ENCODE results near the gene GPR150.
A peak's percentile ranks its signal among the peaks of the same experiment; 100 is the strongest.

The GPR150 gene

DNA sequence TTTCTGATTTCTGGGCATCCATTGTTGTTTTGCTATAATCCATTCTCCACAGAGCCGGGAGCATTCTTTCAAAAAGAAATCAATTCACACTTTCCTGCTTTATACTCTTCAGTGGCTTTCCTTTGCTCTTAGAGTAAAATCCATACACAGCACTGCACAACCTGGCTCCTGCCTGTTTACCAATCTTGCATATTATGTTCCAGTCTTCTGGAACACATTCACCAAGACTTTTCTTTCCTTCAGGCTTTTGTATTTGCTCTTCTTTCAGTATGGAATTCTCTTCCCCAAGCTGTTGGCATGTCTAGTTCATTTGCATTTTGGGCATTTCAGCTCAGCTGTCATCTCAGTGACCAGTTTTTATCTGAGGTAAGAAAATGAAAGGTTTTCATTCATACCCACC is 33.0 kb downstream of the GPR150 start:
- DNase-seq (ENCODE audit: low spot score): no peak

DNA sequence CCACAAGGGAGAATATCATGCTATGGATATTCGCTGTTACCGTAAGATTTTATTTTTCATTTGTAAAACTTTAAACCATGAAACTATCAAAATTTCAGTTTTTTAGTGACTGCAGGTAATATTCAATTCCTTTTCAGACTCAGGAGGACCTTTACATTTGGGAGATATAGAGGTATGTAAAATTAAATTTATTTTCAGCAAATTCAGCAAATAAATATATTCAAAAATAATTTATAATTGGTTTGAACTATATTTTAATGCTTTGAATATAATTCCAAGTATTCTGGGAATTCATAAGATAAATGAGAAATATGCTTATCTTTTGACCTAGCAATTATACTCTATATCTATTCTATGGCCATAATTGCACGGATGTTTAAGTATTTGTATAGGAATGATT is 34.3 kb downstream of the GPR150 start:
- no peak for DNase-seq (ENCODE audit: low spot score)

DNA sequence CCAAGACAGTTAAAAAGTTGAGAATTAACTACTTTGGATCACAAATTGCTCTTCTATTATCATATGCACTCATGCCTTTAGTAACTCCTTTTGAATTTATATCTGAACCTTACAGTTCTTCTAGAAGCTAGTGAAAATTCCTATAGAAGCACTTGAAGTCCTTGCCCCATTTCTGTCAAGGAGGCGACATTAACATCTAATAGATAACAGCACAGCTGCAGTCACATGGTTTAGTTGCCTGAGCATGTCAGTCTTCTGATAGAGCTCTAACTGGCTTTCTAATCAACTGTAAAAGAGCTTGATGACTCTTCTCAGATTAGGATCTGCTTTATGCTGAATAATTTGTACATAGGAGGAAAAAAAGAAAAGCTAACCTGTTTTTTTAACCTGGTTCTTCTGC is 35.7 kb downstream of the GPR150 start:
- DNase-seq (ENCODE audit: low spot score): no peak

DNA sequence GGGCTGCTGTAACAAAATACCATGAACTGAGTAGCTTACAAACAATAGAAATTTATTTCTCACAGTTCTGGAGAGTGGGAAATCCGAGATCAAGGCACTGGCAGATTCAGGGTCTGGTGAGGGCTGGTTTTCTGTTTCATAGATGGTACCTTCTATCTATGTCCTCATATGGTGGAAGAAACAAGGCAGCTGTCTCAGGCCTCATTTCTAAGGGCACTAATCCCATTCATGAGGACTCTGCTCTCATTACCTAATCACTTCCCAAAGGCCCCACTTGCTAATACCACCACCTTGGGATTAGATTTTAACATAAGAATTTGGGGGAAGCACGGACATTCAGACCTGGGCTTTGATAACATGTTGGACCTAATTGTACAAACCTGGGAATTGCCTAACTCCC is 40.2 kb downstream of the GPR150 start:
- DNase-seq (ENCODE audit: low spot score): no peak

DNA sequence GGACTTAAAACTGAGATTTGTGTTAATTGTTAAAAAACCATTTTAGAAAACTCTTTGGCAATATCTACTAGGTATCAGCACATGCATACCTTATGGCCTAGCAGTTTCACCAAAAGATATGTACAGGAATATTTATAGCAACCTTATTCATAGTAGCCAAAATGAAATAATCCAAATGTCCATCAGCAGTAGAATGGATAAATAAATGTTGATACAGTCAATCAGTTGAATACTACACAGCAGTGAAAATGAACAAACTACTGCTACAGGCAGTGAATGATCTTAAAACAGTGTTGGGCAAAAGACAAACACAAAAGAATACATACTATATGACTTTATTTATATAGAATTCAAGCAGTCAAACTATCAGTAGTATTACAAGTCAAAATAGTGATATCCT is 43.1 kb downstream of the GPR150 start:
- DNase-seq (ENCODE audit: low spot score): no peak

DNA sequence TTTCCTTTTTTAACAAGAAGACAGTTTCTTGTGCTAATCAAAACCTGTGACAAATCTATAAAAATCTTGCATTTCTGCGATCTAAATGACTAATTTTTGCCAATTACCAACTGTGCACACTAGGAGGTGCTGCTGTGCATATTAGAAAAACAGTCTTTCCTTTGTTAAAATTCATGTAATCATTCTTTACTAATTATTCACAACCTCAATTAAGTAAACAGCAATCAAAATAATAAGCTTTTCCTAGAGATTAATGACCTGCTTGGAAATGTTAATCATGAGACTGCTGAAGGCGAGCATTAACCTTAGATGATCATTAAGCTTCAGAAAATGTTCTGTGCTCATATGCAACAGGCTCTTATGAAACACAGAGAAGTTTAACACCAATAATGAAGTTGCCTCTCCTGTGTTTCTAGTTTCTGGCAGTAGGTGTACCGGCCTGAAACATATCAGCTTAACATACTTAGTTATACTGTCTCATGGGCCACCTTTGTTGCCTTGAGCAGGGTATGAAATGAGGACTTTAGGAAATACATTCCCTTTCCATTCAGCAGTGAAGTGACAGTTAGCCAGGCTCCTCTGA is 44.4 kb downstream of the GPR150 start:
- DNase-seq (ENCODE audit: low spot score): peak; percentile 50

DNA sequence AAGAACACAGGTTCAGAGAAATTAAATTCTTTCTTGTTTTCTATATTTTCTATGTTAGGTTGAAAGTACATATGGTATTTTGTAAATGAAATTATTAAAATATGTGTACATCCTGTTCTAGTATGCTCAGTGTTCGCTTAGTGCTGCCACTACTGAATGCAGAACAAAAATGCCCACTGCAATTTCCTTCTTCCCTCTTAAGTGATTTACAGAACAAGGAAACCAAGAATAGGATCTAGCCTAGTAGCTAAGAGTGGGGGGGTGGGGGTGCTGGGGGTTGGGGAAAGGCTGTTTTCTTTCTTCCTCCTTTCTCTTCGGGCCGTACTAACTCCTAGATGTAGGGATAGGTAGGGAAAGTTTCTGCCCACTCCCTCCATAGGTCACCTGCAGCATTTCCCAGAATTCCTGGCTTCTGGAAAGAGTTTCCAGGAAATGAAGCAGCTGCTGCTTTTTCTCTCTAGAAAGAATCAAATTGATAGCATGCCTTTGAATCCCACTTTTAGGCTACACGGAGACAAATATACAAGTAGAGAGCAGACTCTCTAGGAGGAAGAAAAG is 47.3 kb downstream of the GPR150 start:
- no peak for DNase-seq (ENCODE audit: low spot score)

DNA sequence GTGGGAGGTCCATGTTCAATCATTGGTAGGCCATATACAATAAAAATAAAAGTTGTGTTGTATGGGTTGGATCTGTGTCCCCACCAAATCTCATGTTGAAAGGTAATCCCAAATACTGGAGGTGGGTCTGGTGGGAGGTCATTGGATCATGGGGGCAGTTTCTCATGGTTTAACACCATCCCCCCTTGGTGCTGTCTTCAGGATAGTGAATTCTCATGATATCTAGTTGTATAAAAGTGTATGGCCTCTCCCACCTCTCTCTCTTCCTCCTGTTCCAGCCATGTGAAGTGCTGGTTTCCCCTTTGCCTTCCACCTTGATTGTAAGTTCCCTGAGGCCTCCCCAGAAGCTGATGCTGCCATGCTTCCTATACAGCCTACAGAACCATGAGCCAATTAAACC is 47.8 kb downstream of the GPR150 start:
- DNase-seq (ENCODE audit: low spot score): no peak

DNA sequence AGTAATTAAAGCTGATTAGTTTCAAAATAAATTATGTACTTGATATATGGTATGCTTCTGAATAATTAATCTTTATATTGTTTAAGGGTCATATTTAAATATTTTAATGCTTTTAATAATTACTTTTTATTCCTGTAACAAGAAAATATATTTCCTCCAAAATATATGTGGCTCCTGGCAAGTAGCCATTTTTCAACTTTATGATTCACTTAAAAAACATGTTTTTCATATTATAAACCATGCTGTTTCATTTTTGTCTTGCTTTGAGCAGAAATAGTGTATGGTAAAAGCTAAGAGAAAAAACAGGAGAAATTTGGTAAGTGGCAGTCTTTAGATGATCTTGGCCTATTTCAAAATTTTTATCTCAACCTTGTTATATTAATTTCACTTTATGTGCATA is 48.3 kb downstream of the GPR150 start:
- DNase-seq (ENCODE audit: low spot score): no peak

DNA sequence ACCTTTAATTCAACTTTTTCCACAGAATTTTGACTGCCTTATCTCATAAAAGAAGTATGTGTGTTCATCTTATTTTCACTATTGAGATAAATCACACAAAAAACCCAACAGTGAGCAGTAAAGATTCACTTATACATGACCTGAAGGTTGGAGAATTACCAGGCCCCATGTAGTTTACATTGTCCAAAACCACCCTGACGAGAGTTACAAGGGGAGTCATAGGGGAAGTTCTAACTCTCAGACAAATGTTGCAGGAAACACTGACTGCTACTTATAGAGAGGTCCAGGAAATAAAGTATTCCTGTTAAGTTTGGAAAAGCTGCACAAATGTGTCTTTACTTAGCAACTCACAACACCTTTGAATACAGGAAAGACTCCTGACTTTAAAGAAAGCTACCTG is 48.8 kb downstream of the GPR150 start:
- no peak for DNase-seq (ENCODE audit: low spot score)

DNA sequence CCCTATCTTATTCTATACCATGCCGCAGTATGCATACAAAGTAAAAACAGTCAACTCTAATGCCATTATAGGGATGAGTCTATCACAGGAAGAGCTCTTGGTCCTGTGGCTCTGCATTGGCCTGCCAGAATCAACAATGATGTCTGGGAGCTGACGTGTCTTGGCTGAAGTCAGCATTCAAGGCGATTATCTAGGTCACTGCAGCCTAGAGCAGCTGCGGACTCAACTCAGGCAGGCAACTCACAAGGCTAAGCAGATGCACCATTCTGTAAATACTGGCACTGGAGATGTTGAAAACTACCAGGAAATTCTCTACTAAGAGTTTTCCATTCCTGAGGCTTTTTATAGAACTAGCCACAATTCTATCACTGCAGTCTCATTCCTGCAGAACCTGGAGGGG is 49.7 kb downstream of the GPR150 start:
- no peak for DNase-seq (ENCODE audit: low spot score)

DNA sequence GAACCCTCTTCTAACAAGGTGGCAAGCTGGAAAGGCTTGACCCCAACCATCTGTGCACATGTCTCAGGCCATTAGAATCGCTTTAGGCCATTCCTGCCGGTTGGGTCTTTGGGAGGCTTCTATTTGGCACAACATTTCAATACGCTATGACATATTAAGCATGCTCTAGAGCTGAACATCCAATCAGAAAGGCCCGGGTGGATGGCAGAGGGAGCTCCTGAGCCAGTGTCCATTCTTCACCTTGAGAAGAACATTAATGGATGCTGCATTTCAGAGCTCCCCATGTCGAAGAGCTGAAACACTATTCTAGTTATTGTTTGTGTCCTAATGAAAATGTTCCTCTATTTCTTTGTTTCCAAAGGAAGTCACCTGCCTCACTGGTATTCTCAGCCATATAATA is 50.1 kb downstream of the GPR150 start:
- no peak for DNase-seq (ENCODE audit: low spot score)

DNA sequence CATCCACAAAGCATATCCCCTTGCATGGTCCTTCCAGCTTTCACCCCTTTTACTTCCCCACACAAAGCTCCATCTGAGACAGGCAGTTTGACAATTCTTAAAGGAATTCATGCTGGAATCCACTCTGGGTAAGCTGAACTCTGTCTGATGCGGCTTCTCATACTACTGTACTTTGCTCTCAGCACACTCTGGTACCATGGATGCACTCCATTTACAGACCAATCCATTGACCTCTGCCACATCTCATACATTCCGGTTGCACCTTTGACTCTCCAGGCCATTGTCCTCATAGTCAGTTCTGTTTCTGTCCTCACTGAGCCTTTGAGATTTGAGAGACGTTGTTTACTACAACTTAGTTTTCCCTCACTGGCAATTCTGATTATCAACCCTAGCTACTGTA is 50.7 kb downstream of the GPR150 start:
- no peak for DNase-seq (ENCODE audit: low spot score)
